ENCODE data around the gene IL1RAPL2.
A peak's percentile ranks its signal among the peaks of the same experiment; 100 is the strongest.
"Not testable (repeated sequence)": the region's sequence is repeated elsewhere in the genome, so short reads cannot be mapped to it uniquely, and the experiment has no call there.

IL1RAPL2 gene

GRCh38 chrX:105167233-105167632, 601.2 kb downstream of the IL1RAPL2 start:
- DNase-seq (ENCODE audit: low read depth in 2 of 2) = no peak

GRCh38 chrX:105168577-105168976, 602.6 kb downstream of the IL1RAPL2 start:
- no peak for DNase-seq (ENCODE audit: low read depth in 2 of 2)

DNA sequence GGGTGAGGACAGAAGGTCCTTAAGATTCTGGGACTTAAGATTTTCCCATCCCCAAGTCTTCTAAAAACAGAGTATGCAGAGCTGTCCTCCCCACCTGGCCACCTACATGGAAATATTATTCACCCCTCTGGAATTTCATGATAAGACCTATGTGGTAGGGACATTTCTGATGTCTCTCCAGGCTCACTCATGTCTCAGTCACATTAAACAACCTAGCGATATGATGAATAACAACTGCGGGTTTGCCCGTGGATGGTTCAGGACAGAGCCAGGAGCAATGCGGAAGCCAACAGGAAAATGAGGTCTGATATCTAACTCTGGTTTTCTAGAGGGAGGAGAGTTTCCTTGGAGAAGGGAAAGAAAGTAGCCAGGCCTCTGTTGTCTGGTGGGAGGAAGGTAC, 607.1 kb downstream of the IL1RAPL2 start:
- DNase-seq (ENCODE audit: low read depth in 2 of 2) = no peak

GRCh38 chrX:105179644-105180043, 613.6 kb downstream of the IL1RAPL2 start:
- DNase-seq (ENCODE audit: low read depth in 2 of 2) = no peak

- no peak for DNase-seq (ENCODE audit: low read depth in 2 of 2)
Observed at GRCh38 chrX:105189093-105189492, 623.1 kb downstream of the IL1RAPL2 start.

DNA sequence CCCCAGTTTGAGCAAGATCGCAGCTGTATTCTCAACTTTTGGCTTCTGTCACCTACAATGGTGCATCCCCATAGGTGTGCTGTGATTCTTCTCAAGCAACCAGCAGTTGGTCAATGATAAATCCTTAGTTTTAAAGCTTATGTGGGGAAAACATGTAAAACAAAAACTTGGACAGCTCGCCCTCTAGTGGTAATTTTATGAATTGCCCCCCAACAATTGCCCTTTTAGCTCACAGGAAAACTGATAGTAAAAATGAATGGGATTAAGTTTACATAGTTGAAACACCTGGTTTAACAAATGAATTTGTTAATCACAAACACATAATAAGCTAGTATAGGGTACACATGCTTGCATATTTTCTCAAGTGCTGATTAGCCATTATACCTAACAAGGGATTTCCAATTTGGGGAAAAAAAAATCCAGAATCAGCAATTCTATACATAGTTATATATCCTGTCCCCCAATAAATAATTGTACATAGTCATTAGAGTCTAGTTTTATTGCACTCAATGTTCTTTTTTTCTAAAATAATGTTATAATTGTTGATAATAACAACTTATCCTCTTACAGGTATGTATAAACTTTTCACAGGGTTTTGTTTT, 624.4 kb downstream of the IL1RAPL2 start:
- no peak for DNase-seq (ENCODE audit: low read depth in 2 of 2)

DNA sequence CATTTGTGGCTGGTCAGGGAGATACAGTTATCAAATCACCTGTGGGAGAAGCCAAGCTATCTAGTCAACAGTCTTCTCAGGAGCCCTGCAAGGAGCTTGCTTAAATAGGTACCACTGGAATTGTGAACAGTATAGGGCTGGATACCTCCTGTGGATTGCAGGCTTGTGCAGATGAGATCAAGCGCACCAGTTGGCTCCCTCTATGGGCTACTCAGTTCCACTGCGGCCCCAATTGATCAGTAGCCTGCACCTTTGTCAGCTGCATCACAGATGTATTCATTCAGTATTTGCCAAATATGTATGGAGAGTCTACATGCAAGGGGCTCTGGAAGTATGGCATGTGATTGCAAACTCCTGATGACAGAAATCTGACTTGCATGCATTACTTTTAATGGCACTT, 625.9 kb downstream of the IL1RAPL2 start:
- DNase-seq (ENCODE audit: low read depth in 2 of 2) = no peak

DNA sequence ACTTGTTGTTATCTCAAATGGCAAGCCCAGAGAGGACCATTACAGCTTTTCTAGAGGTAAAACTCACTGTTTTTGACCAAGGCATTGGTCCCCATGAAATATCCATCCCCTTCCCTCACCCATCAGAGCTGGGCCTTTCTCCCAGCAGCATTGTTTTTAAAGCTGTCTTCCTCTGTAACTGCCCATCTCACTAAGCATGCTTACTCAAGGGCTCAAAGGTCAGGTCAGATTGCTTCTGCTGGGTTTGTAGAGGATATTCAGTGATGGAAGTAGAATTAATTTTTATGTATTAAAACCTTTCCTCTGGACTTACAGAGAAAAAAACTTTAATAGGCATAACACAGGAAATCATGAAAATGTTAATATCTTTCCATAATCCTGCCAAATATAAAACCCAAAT, 643.4 kb downstream of the IL1RAPL2 start:
- no peak for DNase-seq (ENCODE audit: low read depth in 2 of 2)

DNA sequence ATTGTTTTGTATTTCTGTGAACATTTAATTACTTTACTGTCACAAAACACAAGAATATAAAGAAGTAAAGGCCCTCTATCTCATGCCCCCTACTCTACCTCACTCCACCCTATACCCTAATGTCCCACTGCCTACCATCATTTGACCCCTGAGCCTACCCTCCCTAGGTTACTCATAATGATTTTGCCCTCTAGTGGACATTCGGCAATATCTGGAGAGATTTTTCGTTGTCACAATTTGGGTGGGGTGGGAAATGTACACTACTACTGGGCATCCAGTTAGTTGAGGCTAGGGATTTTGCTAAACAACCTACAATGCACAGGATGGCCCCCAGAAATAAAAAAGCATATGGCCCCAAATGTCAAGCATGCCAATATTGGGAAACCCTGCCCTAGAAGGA, 644.3 kb downstream of the IL1RAPL2 start:
- DNase-seq (ENCODE audit: low read depth in 2 of 2) = no peak

GRCh38 chrX:105211066-105211575, 645.1 kb downstream of the IL1RAPL2 start:
- DNase-seq (ENCODE audit: low read depth in 2 of 2) = no peak

DNA sequence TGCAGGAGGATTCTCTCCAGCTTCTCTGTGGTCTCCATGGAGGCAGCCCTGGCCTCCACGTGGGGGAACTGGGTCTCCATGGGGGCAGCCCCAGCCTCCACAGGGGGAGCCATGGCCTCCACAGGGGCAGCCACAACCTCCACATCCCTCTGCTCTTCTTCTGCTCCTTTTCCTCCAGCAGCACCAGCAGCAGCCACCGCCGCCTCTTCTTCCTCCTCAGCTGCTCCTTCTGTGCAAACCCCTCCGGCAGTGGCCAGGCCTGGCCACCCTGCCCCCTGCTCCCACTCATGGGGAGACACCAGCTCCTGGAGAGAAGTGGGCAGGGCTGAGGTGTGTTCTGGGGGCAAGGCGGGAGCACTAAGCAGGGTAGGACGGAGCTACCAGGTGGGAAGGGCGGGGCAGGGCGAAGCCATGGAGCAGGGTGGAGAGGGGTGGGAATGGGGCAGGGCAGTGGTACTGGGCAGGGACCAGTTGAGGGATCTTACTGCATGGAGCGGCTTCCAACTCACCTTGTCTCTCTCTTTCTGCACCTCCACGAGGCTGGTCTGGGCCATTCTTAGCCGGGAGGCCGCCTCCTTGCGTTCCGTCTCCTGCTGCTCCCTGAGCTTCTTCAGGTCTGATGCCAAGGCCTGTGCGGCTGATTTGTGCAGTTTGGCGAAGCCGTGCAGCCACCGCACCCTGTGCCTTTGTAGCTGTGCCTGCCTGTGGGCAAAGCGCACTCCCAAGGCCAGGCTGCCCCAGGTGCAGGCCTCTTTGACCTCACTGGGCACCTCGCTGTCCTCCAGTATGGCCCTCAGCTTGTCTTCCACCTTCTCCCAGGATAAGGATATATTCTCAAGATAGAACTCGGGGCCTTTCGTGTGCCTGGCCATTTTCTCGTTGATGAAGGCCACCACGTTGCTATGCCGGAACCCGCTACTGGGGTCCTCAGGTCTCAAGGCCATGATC, 653.7 kb downstream of the IL1RAPL2 start:
- DNase-seq (ENCODE audit: low read depth in 2 of 2) = no peak

GRCh38 chrX:105220636-105221035, 654.6 kb downstream of the IL1RAPL2 start, which contains the start of gene TEX13A:
TSS of gene TEX13A (minus strand) at chrX:105220694. CDS start at chrX:105220397, 297 bp downstream.
- no peak for DNase-seq (ENCODE audit: low read depth in 2 of 2)

- DNase-seq (ENCODE audit: low read depth in 2 of 2) = no peak
Observed at GRCh38 chrX:105221374-105221773, 655.4 kb downstream of the IL1RAPL2 start.

DNA sequence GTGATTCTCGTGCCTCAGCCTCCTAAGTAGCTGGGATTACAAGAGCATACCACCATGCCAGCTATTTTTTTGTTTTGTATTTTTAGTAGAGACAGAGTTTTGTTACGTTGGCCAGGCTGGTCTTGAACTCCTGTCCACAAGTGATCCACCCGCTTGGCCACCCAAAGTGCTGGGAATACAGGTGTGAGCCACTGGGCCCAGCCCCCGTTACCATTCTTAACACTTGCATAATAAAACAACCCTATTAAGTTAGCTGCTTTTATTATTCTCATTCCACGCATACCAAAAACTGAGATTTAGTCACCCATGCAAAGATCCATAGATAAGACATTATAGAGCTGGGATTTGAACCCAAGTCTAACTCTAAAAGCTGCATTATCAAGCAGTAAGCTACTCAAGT, 660.5 kb downstream of the IL1RAPL2 start:
- DNase-seq (ENCODE audit: low read depth in 2 of 2) = no peak

DNA sequence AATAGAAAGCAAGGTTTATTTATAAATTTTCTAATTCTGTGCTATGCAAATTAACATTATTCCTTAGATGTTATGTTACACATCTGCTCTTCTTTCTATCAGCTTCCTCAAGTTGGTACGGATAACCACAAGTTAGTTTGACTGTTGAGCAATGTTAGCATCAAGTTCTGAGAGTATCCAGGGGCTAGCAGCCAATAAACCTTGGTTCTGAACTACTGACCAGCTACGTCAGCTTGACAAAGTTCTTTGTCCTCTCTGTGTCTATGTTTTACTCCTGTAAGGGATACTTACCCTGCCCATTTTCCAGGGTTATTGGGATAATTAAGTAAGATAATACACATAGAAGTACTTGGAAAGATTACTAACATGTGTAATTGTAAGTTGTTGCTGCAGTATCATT, 662.6 kb downstream of the IL1RAPL2 start:
- DNase-seq (ENCODE audit: low read depth in 2 of 2) = no peak

- no peak for DNase-seq (ENCODE audit: low read depth in 2 of 2)
Observed at GRCh38 chrX:105229146-105229545, 663.1 kb downstream of the IL1RAPL2 start.

DNA sequence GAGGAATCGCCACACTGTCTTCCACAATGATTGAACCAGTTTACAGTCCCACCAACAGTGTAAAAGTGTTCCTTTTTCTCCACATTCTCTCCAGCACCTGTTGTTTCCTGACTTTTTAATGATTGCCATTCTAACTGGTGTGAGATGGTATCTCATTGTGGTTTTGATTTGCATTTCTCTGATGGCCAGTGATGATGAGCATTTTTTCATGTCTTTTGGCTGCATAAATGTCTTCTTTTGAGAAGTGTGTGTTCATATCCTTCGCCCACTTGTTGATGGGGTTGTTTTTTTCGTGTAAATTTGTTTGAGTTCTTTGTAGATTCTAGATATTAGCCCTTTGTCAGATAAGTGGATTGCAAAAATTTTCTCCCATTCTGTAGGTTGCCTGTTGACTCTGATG, 671.4 kb downstream of the IL1RAPL2 start:
- DNase-seq (ENCODE audit: low read depth in 2 of 2) = not testable (repeated sequence)

DNA sequence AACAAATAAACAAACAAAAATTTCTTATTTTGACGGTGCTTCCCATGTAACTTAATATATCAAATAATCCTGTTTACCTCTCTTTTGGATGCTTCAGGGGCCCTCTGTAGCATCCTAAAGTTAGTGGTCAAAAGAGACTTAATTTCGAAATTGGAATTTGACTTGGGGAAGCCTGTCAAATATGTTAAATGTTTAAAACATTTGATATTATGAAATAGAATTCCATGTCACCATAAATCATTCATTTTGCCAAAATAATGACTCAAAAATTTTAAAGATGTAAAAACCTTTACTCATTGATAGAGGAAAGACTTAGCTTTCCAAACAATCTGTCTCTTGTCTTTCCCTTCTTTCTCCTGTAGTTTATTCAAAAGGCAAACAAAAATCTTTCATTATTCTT, 675.1 kb downstream of the IL1RAPL2 start:
- DNase-seq (ENCODE audit: low read depth in 2 of 2) = peak in 1 of 2 experiments; percentile 4

GRCh38 chrX:105260291-105261043, 694.5 kb downstream of the IL1RAPL2 start:
- DNase-seq (ENCODE audit: low read depth in 2 of 2) = no peak

- DNase-seq (ENCODE audit: low read depth in 2 of 2) = no peak
Observed at GRCh38 chrX:105263171-105263570, 697.2 kb downstream of the IL1RAPL2 start.

- no peak for DNase-seq (ENCODE audit: low read depth in 2 of 2)
Observed at GRCh38 chrX:105263801-105264200, 697.8 kb downstream of the IL1RAPL2 start.

- no peak for DNase-seq (ENCODE audit: low read depth in 2 of 2)
Observed at GRCh38 chrX:105265093-105265492, 699.1 kb downstream of the IL1RAPL2 start.
